Activated naive CD8-positive, alpha-beta T cell treated with anti-CD3 and anti-CD28 coated beads for 36 hours (primary cell): ENCODE measurements around the gene SPIRE1. TPM values are rescaled to one million over a fixed set of nuclear protein-coding genes. Genes with fewer than 3 reads are reported as not detected.
A peak's percentile ranks its signal among the peaks of the same experiment; 100 is the strongest.
"Not testable (repeated sequence)": the region's sequence is repeated elsewhere in the genome, so short reads cannot be mapped to it uniquely, and the experiment has no call there.

Experiments used
- DNase-seq: peaks from one replicate; pipeline ENCODE4 v3.0.0; 2021
- H3K27ac Mint-ChIP-seq: one replicate; pipeline ENCODE4 v1.8.0; 2022; ENCODE audit warnings: mild to moderate bottlenecking, moderate library complexity, mixed read lengths
- H3K27me3 Mint-ChIP-seq: one replicate; pipeline ENCODE4 v1.8.0; 2022; ENCODE audit warnings: mild to moderate bottlenecking, mixed read lengths
- H3K36me3 Mint-ChIP-seq: one replicate; pipeline ENCODE4 v1.8.0; 2021; ENCODE audit warnings: mild to moderate bottlenecking, mixed read lengths
- H3K4me1 Mint-ChIP-seq: one replicate; pipeline ENCODE4 v1.8.0; 2021; ENCODE audit warnings: mixed read lengths
- H3K4me3 Mint-ChIP-seq: one replicate; pipeline ENCODE4 v1.8.0; 2022; ENCODE audit warnings: mild to moderate bottlenecking, moderate library complexity, mixed read lengths
- H3K9me3 Mint-ChIP-seq: one replicate; pipeline ENCODE4 v1.8.0; 2022; ENCODE audit warnings: mixed read lengths
- total RNA-seq, 2 experiments: library from RNA; stranded (reverse); gene quantifications; one replicate each; pipeline ENCODE4 v1.2.3, GENCODE V29; 2021

Gene SPIRE1
- total RNA-seq, 2 experiments from 2014 or later, result 4.6 to 6.0 TPM

- Mint-ChIP-seq H3K4me1 (peaks cover 2% of the 10 kb centered on the region), H3K36me3 (peaks cover 14% of the 10 kb centered on the region), H3K9me3 (no peaks in the 10 kb centered on the region)
Observed at GRCh38 chr18:12428923-12429322, 229.0 kb downstream of the SPIRE1 start.

DNA sequence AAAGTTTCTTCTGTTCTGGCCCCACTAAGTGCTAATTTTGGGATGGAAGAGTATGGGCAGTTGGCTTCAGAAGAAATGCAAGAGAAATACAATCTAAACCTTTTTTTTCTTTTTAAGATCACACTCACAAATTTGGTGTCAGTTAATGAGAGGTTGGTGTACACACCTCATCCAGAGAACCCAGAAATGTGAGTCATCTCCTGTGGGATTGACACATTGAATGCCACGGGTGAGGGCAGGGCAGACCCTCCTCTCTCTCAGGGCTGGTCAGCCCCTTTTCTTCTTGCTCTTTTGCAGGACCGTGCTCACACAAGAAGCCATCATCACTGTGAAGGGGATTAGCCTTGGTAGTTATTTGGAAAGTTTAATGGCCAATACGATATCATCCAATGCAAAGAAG lies 231.0 kb downstream of the SPIRE1 start:
- Mint-ChIP-seq H3K4me3 (no peak overlapping the region), H3K27ac (no peak overlapping the region), H3K9me3 (no peaks in the 10 kb centered on the region), H3K4me1 (peaks cover 2% of the 10 kb centered on the region), H3K36me3 (peaks cover 17% of the 10 kb centered on the region), H3K27me3 (no peaks in the 10 kb centered on the region)
- DNase-seq, result no peak

More at GRCh38 chr18:12428923-12429322, 229.0 kb downstream of the SPIRE1 start:
- Mint-ChIP-seq H3K4me3 (no peak overlapping the region), H3K27me3 (no peaks in the 10 kb centered on the region), H3K27ac (no peak overlapping the region)
- no peak for DNase-seq

DNA sequence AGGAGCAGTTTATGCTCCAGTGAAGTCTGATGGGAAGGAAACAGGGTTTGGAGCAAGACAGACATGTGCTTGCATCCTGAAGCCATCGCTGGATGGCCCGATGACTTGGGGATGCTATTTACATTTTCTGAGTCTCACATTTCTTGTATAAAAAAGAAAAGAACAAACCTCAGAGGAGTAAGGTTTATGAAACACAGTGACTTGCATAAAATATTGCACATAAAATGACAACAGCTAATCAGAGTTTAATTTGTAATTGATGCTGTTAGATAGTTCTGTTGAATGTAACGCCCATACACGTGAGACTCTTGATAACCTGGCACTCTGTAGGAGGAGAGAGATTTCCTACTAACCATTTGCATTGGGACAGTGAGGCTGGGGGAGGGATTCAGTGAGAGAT lies 233.7 kb downstream of the SPIRE1 start:
- H3K9me3 Mint-ChIP-seq, result no peaks in the 10 kb centered on the region
- peaks cover 25% of the 10 kb centered on the region for H3K36me3 Mint-ChIP-seq

GRCh38 chr18:12423820-12424219 lies 234.1 kb downstream of the SPIRE1 start:
- no peak for DNase-seq
- no peaks in the 10 kb centered on the region for H3K27me3 Mint-ChIP-seq
- H3K4me3 Mint-ChIP-seq, result no peak overlapping the region
- H3K9me3 Mint-ChIP-seq, result no peaks in the 10 kb centered on the region
- peaks cover 9% of the 10 kb centered on the region for H3K4me1 Mint-ChIP-seq
- H3K36me3 Mint-ChIP-seq, result peaks cover 25% of the 10 kb centered on the region
- no peak overlapping the region for H3K27ac Mint-ChIP-seq

More for the DNA sequence above, 233.7 kb downstream of the SPIRE1 start:
- Mint-ChIP-seq H3K27me3 (no peaks in the 10 kb centered on the region), H3K4me1 (peaks cover 9% of the 10 kb centered on the region), H3K27ac (no peak overlapping the region), H3K4me3 (no peak overlapping the region)
- no peak for DNase-seq

DNA sequence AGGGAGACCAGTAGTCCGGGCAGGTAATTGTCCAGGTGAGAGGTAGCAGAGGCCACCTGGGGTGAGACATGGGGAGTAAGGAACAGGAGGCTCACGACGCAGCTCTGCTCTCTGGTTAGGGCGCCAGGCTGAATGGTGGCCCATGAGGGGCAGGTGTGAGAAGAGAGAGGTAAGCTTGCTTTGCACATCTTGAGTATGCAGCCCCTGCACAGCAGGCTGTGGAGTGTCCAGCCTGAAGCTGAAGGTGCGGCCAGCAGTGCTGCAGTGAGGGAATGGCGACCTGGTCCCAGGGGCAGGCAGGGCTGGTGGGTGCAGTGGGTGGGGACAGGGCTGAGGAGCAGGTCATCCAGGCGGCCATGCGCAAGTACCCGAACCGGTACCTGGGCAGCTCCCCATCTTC lies 234.5 kb downstream of the SPIRE1 start:
- Mint-ChIP-seq H3K4me3 (no peak overlapping the region), H3K4me1 (peaks cover 9% of the 10 kb centered on the region), H3K9me3 (no peaks in the 10 kb centered on the region), H3K36me3 (peaks cover 27% of the 10 kb centered on the region), H3K27ac (no peak overlapping the region), H3K27me3 (no peaks in the 10 kb centered on the region)
- DNase-seq, result no peak

GRCh38 chr18:12422936-12423335 lies 235.0 kb downstream of the SPIRE1 start:
- H3K27me3 Mint-ChIP-seq, result no peaks in the 10 kb centered on the region
- peaks cover 29% of the 10 kb centered on the region for H3K36me3 Mint-ChIP-seq
- no peak for DNase-seq
- H3K27ac Mint-ChIP-seq, result no peak overlapping the region
- no peak overlapping the region for H3K4me3 Mint-ChIP-seq
- peaks cover 8% of the 10 kb centered on the region for H3K4me1 Mint-ChIP-seq
- H3K9me3 Mint-ChIP-seq, result no peaks in the 10 kb centered on the region

- no peak overlapping the region for H3K27ac Mint-ChIP-seq
- H3K27me3 Mint-ChIP-seq, result no peaks in the 10 kb centered on the region
- DNase-seq, result no peak
- H3K9me3 Mint-ChIP-seq, result no peaks in the 10 kb centered on the region
- H3K4me1 Mint-ChIP-seq, result peaks cover 7% of the 10 kb centered on the region
- H3K36me3 Mint-ChIP-seq, result peaks cover 21% of the 10 kb centered on the region
- no peak overlapping the region for H3K4me3 Mint-ChIP-seq
Observed at GRCh38 chr18:12421732-12422131, 236.2 kb downstream of the SPIRE1 start.

DNA sequence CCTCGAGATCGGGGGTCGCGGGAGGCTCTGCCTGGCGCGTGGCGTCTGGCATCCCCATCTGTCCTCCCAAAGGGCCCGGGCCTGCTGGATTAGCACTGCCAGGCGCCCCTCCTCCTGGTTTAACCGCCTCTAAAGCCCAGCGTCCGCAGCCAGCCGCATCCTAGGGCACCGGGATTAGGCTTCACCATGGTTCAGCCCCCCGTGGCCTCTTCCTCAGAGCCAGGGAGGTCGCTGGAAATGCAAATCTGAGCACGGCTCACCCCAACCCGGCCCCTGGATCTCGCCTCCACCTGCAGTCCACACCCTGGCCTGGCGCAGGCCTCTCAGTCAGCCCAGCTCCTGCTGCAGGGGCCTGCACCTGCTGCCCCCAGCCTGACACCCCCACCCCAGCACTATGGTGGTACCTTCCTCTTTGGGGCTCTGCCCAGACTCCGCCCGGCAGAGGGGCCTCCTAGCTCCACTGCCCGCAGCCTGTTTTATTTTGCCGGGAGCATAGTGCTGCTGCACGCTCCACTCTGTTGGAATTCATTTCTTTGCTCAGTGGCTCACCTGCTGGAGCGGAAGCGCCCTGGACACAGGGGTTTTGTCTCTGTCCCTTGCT lies 237.0 kb downstream of the SPIRE1 start:
- no peak for DNase-seq
- Mint-ChIP-seq H3K36me3 (peaks cover 21% of the 10 kb centered on the region), H3K4me3 (peak overlapping the region; percentile 64), H3K9me3 (no peaks in the 10 kb centered on the region), H3K27me3 (no peaks in the 10 kb centered on the region), H3K27ac (no peak overlapping the region), H3K4me1 (peaks cover 7% of the 10 kb centered on the region)

DNA sequence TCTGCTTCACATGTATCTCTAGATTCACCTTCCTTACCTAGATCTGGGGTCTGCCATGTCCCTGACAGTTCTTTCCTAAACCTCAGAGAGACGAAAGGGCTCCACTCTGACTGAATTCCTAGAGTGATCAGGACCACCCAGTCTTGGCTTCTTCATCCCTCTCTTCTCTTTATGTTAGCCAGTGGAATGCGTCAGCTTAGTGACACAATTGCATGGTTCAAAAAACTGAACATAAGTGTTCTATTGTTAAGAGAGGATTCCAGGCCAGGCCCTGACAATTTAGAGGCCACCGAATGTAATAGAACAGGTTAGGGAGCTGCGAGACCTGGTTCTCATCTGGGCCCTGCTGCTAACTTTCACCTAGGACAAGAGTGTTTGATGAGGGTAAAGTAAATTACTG lies 240.2 kb downstream of the SPIRE1 start:
- Mint-ChIP-seq H3K4me3 (no peak overlapping the region), H3K27me3 (no peaks in the 10 kb centered on the region), H3K27ac (no peak overlapping the region), H3K36me3 (peaks cover 18% of the 10 kb centered on the region), H3K9me3 (no peaks in the 10 kb centered on the region), H3K4me1 (peaks cover 7% of the 10 kb centered on the region)
- DNase-seq, result no peak

DNA sequence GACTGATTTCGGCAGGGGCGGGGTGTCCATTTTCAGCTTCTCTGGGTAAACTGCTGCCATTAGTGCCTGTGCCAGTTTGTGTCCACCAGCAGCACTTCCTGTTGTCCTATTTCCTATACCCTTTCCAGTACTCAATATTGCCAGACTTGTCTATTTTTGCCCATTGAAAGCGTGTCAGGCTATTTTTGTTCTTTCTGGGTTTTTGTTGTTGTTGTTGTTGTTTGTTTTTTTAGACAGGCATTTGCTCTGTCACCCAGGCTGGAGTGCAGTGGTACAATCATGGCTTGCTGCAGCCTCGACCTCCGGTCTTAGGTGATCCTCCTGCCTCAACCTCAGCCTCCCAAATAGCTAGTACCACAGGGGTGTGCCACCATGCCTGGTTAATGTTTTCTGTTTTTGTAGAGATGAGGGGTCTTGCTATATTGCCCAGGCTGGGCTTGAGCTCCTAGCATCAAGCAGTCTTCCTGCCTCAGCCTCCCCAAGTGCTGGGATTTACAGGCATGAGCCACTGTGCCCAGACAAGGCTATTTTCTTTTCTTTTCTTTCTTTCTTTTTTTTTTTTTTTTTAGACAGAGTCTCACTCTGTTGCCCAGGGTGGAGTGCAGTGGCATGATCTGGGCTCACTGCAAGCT lies 241.7 kb downstream of the SPIRE1 start:
- DNase-seq, result no peak
- Mint-ChIP-seq H3K27me3 (no peaks in the 10 kb centered on the region), H3K36me3 (peaks cover 16% of the 10 kb centered on the region), H3K4me3 (no peak overlapping the region), H3K9me3 (no peaks in the 10 kb centered on the region), H3K4me1 (peaks cover 6% of the 10 kb centered on the region), H3K27ac (no peak overlapping the region)

GRCh38 chr18:12411456-12411855 lies 246.5 kb downstream of the SPIRE1 start:
- peaks cover under 1% of the 10 kb centered on the region for H3K27me3 Mint-ChIP-seq
- no peak overlapping the region for H3K27ac Mint-ChIP-seq
- DNase-seq, result no peak
- H3K4me1 Mint-ChIP-seq, result peaks cover 14% of the 10 kb centered on the region
- H3K36me3 Mint-ChIP-seq, result peaks cover 7% of the 10 kb centered on the region
- H3K9me3 Mint-ChIP-seq, result no peaks in the 10 kb centered on the region
- no peak overlapping the region for H3K4me3 Mint-ChIP-seq

- not testable (repeated sequence) for H3K4me3 Mint-ChIP-seq, H3K27me3 Mint-ChIP-seq, H3K27ac Mint-ChIP-seq, H3K36me3 Mint-ChIP-seq, DNase-seq, H3K9me3 Mint-ChIP-seq
- peaks cover 16% of the 10 kb centered on the region for H3K4me1 Mint-ChIP-seq
Observed at GRCh38 chr18:12410747-12411146, 247.2 kb downstream of the SPIRE1 start.

DNA sequence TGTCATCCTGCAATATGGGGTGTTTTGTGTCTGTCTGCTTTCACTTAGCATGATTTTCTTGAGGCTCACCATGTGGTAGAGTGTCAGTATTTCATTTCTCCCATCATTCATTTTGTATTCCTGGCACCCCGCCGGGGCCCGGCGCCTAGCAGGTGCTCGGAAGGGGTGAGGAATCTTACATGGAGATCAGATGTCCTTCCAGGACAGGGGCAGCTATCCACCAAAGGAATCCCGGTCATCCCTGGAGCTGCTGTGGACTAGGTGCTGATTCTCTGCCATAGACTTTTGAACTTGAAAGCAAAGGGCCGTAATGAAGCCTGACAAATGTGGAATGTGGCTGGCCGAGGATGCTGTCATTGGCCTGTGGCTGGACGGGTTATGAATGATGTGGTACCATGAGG lies 247.8 kb downstream of the SPIRE1 start:
- peaks cover 3% of the 10 kb centered on the region for H3K36me3 Mint-ChIP-seq
- no peak for DNase-seq
- H3K4me3 Mint-ChIP-seq, result no peak overlapping the region
- peaks cover 13% of the 10 kb centered on the region for H3K27me3 Mint-ChIP-seq
- H3K4me1 Mint-ChIP-seq, result peaks cover 16% of the 10 kb centered on the region
- H3K27ac Mint-ChIP-seq, result no peak overlapping the region
- no peaks in the 10 kb centered on the region for H3K9me3 Mint-ChIP-seq

DNA sequence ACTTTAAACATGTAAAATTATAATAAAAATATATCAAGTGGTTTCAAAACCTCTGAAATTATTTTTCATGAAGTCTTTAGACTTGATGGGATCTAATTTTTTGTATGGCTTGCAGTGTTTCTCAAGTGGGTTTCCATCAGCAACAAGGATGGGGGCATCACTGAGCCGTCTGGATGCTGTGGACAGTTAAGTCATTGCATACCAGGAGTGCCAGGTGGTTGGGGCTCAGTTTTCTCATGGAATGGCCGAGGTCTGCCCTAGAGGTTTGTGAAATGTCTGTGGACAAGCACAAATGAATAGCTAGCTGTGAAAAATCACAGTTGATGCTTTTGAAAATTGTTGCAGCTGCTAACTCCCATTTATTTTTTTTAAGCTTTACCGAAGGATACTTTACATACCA lies 248.4 kb downstream of the SPIRE1 start:
- no peak for DNase-seq
- H3K4me3 Mint-ChIP-seq, result no peak overlapping the region
- peaks cover 17% of the 10 kb centered on the region for H3K27me3 Mint-ChIP-seq
- no peaks in the 10 kb centered on the region for H3K9me3 Mint-ChIP-seq
- peaks cover 16% of the 10 kb centered on the region for H3K4me1 Mint-ChIP-seq
- H3K36me3 Mint-ChIP-seq, result peaks cover 3% of the 10 kb centered on the region
- no peak overlapping the region for H3K27ac Mint-ChIP-seq

- H3K9me3 Mint-ChIP-seq, result no peaks in the 10 kb centered on the region
- H3K27me3 Mint-ChIP-seq, result peaks cover 25% of the 10 kb centered on the region
- no peak for DNase-seq
- H3K4me1 Mint-ChIP-seq, result peaks cover 21% of the 10 kb centered on the region
- peaks cover 3% of the 10 kb centered on the region for H3K36me3 Mint-ChIP-seq
- H3K4me3 Mint-ChIP-seq, result peak overlapping the region; percentile 83
- H3K27ac Mint-ChIP-seq, result peak overlapping the region; percentile 78
Observed at GRCh38 chr18:12408247-12408869, 249.5 kb downstream of the SPIRE1 start.
